HEK293T (cell line): ENCODE data around the gene CSNK1G1.
A peak's percentile ranks its signal among the peaks of the same experiment; 100 is the strongest.
"Not testable (repeated sequence)": the region's sequence is repeated elsewhere in the genome, so short reads cannot be mapped to it uniquely, and the experiment has no call there.

Experiments used
- CTCF ChIA-PET: fragments of 350-600 bp; formaldehyde crosslinking; extraction: SDS; loops from one replicate; lab custom pipeline; 2021; ENCODE audit warnings: antibody characterized with exemption, inconsistent platforms; lab: Yijun Ruan, JAX
- POLR2A ChIA-PET: fragments of 350-600 bp; formaldehyde crosslinking; extraction: SDS; loops from one replicate; lab custom pipeline; 2020; ENCODE audit warnings: antibody characterized with exemption, inconsistent platforms; lab: Yijun Ruan, JAX
- DNase-seq: peaks from one replicate; pipeline ENCODE4 v3.0.0; 2012; ENCODE audit warnings: mixed read lengths; ENCODE audit errors: extremely low spot score
- ARNT ChIP-seq: fragments of 450-650 bp; IDR thresholded peaks from 2 replicates; pipeline ENCODE4 v1.6.1; 2017; ENCODE audit warnings: mild to moderate bottlenecking
- BHLHE40 ChIP-seq: fragments of 450-650 bp; IDR thresholded peaks from 2 replicates; pipeline ENCODE4 v1.6.1; 2016; ENCODE audit warnings: mild to moderate bottlenecking, moderate library complexity, borderline replicate concordance
- CTBP1 ChIP-seq: fragments of 450-650 bp; IDR thresholded peaks from 2 replicates; pipeline ENCODE4 v1.6.1; 2016; ENCODE audit warnings: borderline replicate concordance
- ELF4 ChIP-seq: fragments of 450-650 bp; IDR thresholded peaks from 2 replicates; pipeline ENCODE4 v1.6.1; 2017; ENCODE audit warnings: antibody characterized with exemption
- FOXA1 ChIP-seq: fragments of 450-650 bp; IDR thresholded peaks from 2 replicates; pipeline ENCODE4 v1.6.1; 2016; ENCODE audit warnings: mild to moderate bottlenecking
- FOXK2 ChIP-seq: fragments of 450-650 bp; IDR thresholded peaks from 2 replicates; pipeline ENCODE4 v1.6.1; 2016; ENCODE audit warnings: mild to moderate bottlenecking
- FOXM1 ChIP-seq: fragments of 450-650 bp; IDR thresholded peaks from 2 replicates; pipeline ENCODE4 v1.6.1; 2017; ENCODE audit warnings: mild to moderate bottlenecking, borderline replicate concordance
- HDGF ChIP-seq: fragments of 450-650 bp; IDR thresholded peaks from 2 replicates; pipeline ENCODE4 v1.6.1; 2017; ENCODE audit warnings: antibody characterized with exemption, borderline replicate concordance
- L3MBTL2 ChIP-seq: fragments of 450-650 bp; conservative IDR thresholded peaks from 2 replicates; pipeline ENCODE4 v1.6.1; 2016; ENCODE audit warnings: mild to moderate bottlenecking
- LEF1 ChIP-seq: fragments of 450-650 bp; IDR thresholded peaks from 2 replicates; pipeline ENCODE4 v1.6.1; 2017; ENCODE audit warnings: mild to moderate bottlenecking, borderline replicate concordance
- NFRKB ChIP-seq: fragments of 450-650 bp; IDR thresholded peaks from 2 replicates; pipeline ENCODE4 v1.6.1; 2016; ENCODE audit warnings: mild to moderate bottlenecking, moderate library complexity
- SP1 ChIP-seq: fragments of 450-650 bp; IDR thresholded peaks from 2 replicates; pipeline ENCODE4 v1.6.1; 2017
- SUZ12 ChIP-seq: fragments of 450-650 bp; IDR thresholded peaks from 2 replicates; pipeline ENCODE4 v1.6.1; 2016; ENCODE audit warnings: mild to moderate bottlenecking
- TARDBP ChIP-seq: fragments of 450-650 bp; IDR thresholded peaks from 2 replicates; pipeline ENCODE4 v1.6.1; 2016
- ZNF384 ChIP-seq: fragments of 450-650 bp; IDR thresholded peaks from 2 replicates; pipeline ENCODE4 v1.6.1; 2016
- TF ChIP-seq, protein P1 (sequence below): fragments of 450-650 bp; IDR thresholded peaks from 2 replicates; pipeline ENCODE4 v1.6.1; 2016

CSNK1G1 gene

GRCh38 chr15:64386291-64386690 is 30.3 kb upstream of the CSNK1G1 start:
- ChIA-PET CTCF (no interaction called here), POLR2A (interaction anchor here (2.2 kb wide), 1 partner anchor 223 kb away, joined by 7 read pairs; the partner anchor contains the start of gene PPIB)
- DNase-seq: no peak
- no peak for TF ChIP-seq HDGF
- TF ChIP-seq FOXA1: no peak
- no peak for TF ChIP-seq BHLHE40
- TF ChIP-seq ELF4: no peak
- TF ChIP-seq NFRKB: no peak
- TF ChIP-seq TARDBP: no peak
- TF ChIP-seq ARNT: no peak
- TF ChIP-seq SP1: no peak
- no peak for TF ChIP-seq SUZ12
- no peak for TF ChIP-seq CTBP1
- TF ChIP-seq ZNF384: no peak
- TF ChIP-seq FOXK2: no peak
- TF ChIP-seq, protein P1, sequence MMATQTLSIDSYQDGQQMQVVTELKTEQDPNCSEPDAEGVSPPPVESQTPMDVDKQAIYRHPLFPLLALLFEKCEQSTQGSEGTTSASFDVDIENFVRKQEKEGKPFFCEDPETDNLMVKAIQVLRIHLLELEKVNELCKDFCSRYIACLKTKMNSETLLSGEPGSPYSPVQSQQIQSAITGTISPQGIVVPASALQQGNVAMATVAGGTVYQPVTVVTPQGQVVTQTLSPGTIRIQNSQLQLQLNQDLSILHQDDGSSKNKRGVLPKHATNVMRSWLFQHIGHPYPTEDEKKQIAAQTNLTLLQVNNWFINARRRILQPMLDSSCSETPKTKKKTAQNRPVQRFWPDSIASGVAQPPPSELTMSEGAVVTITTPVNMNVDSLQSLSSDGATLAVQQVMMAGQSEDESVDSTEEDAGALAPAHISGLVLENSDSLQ: no peak
- no peak for TF ChIP-seq L3MBTL2
- no peak for TF ChIP-seq LEF1
- no peak for TF ChIP-seq FOXM1

DNA sequence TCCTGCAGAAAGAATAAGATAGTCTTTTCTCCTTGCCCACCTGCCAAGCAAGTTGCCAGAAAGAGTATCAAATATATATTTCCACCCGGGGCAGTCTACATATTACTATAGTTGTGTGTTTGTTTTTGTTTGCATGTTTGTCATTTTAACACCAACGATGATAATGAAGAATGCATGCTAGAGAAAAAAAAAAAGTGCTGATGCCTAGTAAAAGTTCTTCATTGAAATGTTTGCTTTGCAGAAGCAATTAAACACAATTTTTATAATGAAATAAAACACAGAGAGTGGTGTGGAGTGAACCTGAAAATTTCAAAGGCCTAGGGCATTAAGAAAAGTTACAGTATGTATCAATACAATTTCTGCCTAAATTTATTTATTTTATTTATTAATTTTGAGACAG is 27.8 kb upstream of the CSNK1G1 start:
- DNase-seq: no peak
- ChIA-PET CTCF (no interaction called here), POLR2A (no interaction called here)
- TF ChIP-seq ELF4 (no peak), LEF1 (no peak), FOXK2 (no peak), SP1 (no peak), TARDBP (no peak), BHLHE40 (no peak), ZNF384 (no peak), CTBP1 (no peak), FOXM1 (no peak), NFRKB (no peak), FOXA1 (no peak), L3MBTL2 (no peak), ARNT (no peak), HDGF (no peak), SUZ12 (no peak)
- TF ChIP-seq, protein P1: no peak

- TF ChIP-seq L3MBTL2 (peak; percentile 84), ARNT (no peak), SP1 (no peak)
- TF ChIP-seq, protein P1: peak; percentile 98
- ChIA-PET POLR2A (interaction anchor here (0.5 to 1.3 kb wide), 4 partner anchors 16 to 79 kb away, joined by 3 read pairs; partner anchors contain the start of gene ZNF609), CTCF (interaction anchor here (0.9 kb wide), 1 partner anchor 22 kb away, joined by 3 read pairs; no protein-coding TSS in a partner anchor)
- peak; percentile 82 for DNase-seq
These were observed 25.2 kb upstream of the CSNK1G1 start, which contains the start of gene PCLAF for GRCh38 chr15:64381000-64381751. Gene PCLAF (minus strand): TSS chr15:64381441. CDS start chr15:64381371, 70 bp downstream.

GRCh38 chr15:64380130-64380870 is 24.3 kb upstream of the CSNK1G1 start:
- POLR2A ChIA-PET: interaction anchor here (0.5 to 1.0 kb wide), 4 partner anchors 17 to 217 kb away, joined by 3 to 6 read pairs (median 3); partner anchors contain the start of genes PPIB and ZNF609
- DNase-seq, CTCF ChIA-PET: not testable (repeated sequence)

DNA sequence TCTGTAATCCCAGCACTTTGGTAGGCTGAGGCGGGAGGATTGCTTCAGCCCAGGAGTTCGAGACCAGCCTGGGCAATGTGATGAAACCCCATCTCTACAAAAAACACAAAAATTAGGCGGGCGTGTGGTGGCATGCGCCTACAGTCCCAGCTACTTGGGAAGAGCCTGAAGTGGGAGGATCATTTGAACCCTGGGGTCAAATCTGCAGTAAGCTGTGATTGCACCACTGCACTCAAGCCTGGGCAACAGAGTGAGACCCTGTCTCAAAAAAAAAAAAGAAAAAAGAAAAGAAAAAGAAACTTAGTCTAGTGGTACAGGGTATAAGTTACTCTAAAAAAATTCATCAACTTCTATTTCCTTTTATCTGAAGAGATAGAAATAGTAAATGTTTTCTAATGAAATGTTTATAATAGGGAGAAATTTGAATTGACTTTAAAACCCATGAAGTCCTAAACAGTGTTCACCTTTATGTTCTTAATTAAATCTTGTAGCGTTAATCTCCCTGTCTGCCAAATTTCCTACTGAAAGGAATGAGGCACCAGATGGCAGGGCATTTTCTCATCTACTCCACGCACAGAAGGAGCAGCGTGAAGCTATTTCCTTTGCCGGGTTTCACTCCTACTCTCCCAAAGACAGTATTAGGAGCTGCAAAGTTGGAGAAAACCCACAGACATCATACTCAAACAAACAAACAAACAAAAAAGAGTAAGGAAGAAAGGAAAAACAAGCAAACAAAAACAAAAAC is 23.4 kb upstream of the CSNK1G1 start:
- TF ChIP-seq FOXK2 (no peak), HDGF (no peak), FOXA1 (no peak), ARNT (no peak), NFRKB (no peak), ZNF384 (no peak), LEF1 (no peak), FOXM1 (no peak), CTBP1 (no peak), TARDBP (no peak)
- DNase-seq: no peak
- POLR2A ChIA-PET: interaction anchor here (0.9 to 1.3 kb wide), 2 partner anchors 8 to 216 kb away, joined by 5 to 6 read pairs; partner anchors contain the start of genes PPIB and TRIP4
- CTCF ChIA-PET: no interaction called here
